GM04503 (cell line): ENCODE results near the gene TMEM132E.

ENCODE experiments used
- DNase-seq: peaks from one replicate; pipeline ENCODE4 v3.0.0-alpha.2; 2012; ENCODE audit warnings: low read depth

The TMEM132E gene

GRCh38 chr17:34606763-34607162, 27.4 kb downstream of the TMEM132E start:
- DNase-seq: no peak

GRCh38 chr17:34607917-34608316, 28.5 kb downstream of the TMEM132E start:
- no peak for DNase-seq

- DNase-seq: no peak
Observed at GRCh38 chr17:34609210-34609609, 29.8 kb downstream of the TMEM132E start.

- no peak for DNase-seq
Observed at GRCh38 chr17:34610039-34610438, 30.7 kb downstream of the TMEM132E start.

GRCh38 chr17:34610506-34610905, 31.1 kb downstream of the TMEM132E start:
- no peak for DNase-seq

- no peak for DNase-seq
Observed at GRCh38 chr17:34613064-34614019, 34.0 kb downstream of the TMEM132E start.

- DNase-seq: no peak
Observed at GRCh38 chr17:34614698-34615097, 35.3 kb downstream of the TMEM132E start.

GRCh38 chr17:34615326-34615725, 35.9 kb downstream of the TMEM132E start:
- DNase-seq: no peak

GRCh38 chr17:34616148-34616547, 36.8 kb downstream of the TMEM132E start:
- DNase-seq: no peak

GRCh38 chr17:34617398-34617797, 38.0 kb downstream of the TMEM132E start:
- no peak for DNase-seq

GRCh38 chr17:34619687-34620217, 40.4 kb downstream of the TMEM132E start:
- DNase-seq: no peak

- DNase-seq: no peak
Observed at GRCh38 chr17:34620458-34620857, 41.1 kb downstream of the TMEM132E start.

- no peak for DNase-seq
Observed at GRCh38 chr17:34622862-34623623, 43.7 kb downstream of the TMEM132E start.

GRCh38 chr17:34623856-34624766, 44.7 kb downstream of the TMEM132E start:
- DNase-seq: no peak

- DNase-seq: no peak
Observed at GRCh38 chr17:34624767-34625383, 45.5 kb downstream of the TMEM132E start.

GRCh38 chr17:34626121-34626681, 46.8 kb downstream of the TMEM132E start:
- DNase-seq: no peak

- no peak for DNase-seq
Observed at GRCh38 chr17:34628879-34629278, 49.5 kb downstream of the TMEM132E start.

GRCh38 chr17:34633351-34633750, 54.0 kb downstream of the TMEM132E start:
- DNase-seq: no peak

GRCh38 chr17:34633760-34634159, 54.4 kb downstream of the TMEM132E start:
- no peak for DNase-seq

- no peak for DNase-seq
Observed at GRCh38 chr17:34634551-34635160, 55.3 kb downstream of the TMEM132E start.
